ENCODE measurements around the gene WNT2B. TPM values are rescaled to one million over a fixed set of nuclear protein-coding genes. Genes with fewer than 3 reads are reported as not detected.

The WNT2B gene
- total RNA-seq, 1 donor from 2014 or later, result 8.1 TPM

DNA sequence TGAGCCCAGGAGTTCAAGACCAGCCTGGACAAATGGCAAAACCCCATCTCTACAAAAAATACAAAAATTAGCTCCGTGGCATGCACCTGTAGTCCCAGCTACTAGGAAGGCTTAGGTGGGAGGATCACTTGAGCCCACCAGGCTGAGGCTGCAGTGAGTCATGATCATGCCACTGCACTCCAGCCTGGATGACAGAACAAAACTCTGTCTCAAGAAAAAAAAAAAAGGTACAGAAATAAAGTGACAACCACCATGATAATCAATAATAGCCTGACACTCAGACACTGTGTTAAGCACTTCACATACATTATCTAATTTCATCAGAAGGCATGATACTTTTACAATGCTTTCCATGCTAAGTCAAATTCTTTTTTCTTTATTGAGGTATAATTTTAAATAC lies 57.0 kb downstream of the WNT2B start:
- no peak for DNase-seq (ENCODE audit: low spot score)

DNA sequence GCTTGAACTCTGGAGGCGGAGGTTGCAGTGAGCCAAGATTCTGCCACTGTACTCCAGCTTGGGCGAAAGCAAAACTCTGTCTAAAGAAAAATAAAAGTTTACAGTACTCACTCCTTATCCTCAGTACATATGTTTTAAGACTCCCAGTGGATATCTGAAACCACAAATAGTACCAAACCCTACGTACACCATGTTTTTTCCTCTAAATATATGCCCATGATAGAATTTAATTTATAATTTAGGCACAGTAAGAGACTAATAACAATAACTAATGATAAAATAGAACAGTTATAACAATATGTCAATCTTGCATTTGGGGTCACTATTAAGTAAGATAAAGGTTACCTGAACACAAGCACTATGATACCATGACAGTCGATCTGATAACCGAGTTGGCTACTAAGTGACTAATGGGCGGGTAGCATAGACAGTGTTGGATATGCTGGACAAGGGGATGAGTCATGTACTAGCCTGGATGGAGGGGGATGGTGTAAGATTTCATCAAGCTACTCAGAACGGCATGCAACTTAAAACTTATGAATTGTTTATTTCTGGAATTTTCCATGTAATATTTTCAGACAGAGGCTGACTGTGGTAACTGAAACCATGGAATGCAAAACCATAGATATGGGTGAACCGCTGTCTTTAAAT lies 66.5 kb downstream of the WNT2B start:
- DNase-seq (ENCODE audit: low spot score), result no peak

DNA sequence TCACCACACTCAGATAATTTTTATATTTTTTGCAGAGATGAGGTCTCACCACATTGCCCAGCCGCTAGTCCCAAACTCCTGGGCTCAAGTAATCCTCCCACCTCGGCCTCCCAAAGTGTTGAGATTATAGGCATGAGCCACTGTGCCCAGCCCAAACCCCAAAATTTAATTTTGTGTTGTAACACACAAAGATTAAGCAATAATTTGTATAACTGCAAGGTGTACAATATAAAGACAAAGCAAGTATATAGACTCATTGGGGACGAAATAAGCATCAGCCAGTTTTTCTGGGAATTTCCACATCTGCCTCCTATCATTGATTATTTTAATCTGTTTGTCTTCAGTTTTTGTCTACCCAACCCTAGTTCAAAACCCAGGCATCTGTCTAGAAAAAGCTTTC lies 67.5 kb downstream of the WNT2B start:
- no peak for DNase-seq (ENCODE audit: low spot score)

Other genes with a start within 250 kb of the WNT2B start
- gene CTTNBP2NL, start 112.8 kb upstream of the WNT2B start, total RNA-seq, result 56.0 TPM
- 18.8 TPM for gene ST7L, start 110.2 kb downstream of the WNT2B start, total RNA-seq
- gene CAPZA1, start 110.9 kb downstream of the WNT2B start, total RNA-seq, result 97.8 TPM
- gene MOV10, start 165.7 kb downstream of the WNT2B start, total RNA-seq, result 85.7 TPM
- 300 TPM for gene RHOC, start 198.2 kb downstream of the WNT2B start, total RNA-seq
- gene PPM1J, start 206.4 kb downstream of the WNT2B start, total RNA-seq, result 1.1 TPM

All from mucosa of gallbladder (tissue), 1 donor.